HepG2 (cell line): ENCODE results near the gene PPP1R18. TPM values are rescaled to one million over a fixed set of nuclear protein-coding genes. Genes with fewer than 3 reads are reported as not detected.

Source experiments
- ARID5B ChIP-seq: IDR thresholded peaks from 2 replicates; pipeline ENCODE4 v1.4.0; 2020; ENCODE audit warnings: mild to moderate bottlenecking, missing genetic modification reagents
- CAMTA2 ChIP-seq: sonication (generic); formaldehyde crosslinking; IDR thresholded peaks from 2 replicates; pipeline ENCODE4 v1.4.0; 2020; ENCODE audit warnings: mild to moderate bottlenecking, missing genetic modification reagents, borderline replicate concordance
- DMAP1 ChIP-seq: IDR thresholded peaks from 2 replicates; pipeline ENCODE4 v1.6.1; 2016
- DZIP1 ChIP-seq: sonication (generic); formaldehyde crosslinking; IDR thresholded peaks from 2 replicates; pipeline ENCODE4 v1.5.0; 2020; ENCODE audit warnings: mild to moderate bottlenecking, missing genetic modification reagents
- FOXP4 ChIP-seq: sonication (generic); formaldehyde crosslinking; IDR thresholded peaks from 2 replicates; pipeline ENCODE4 v1.4.0; 2020; ENCODE audit warnings: missing genetic modification reagents
- HDAC2 ChIP-seq: sonication (generic); formaldehyde crosslinking; IDR thresholded peaks from 2 replicates; pipeline ENCODE4 v1.4.0; 2020; ENCODE audit warnings: missing genetic modification reagents
- KDM3A ChIP-seq: IDR thresholded peaks from 2 replicates; pipeline ENCODE4 v1.6.1; 2018; ENCODE audit warnings: low read depth, missing compliant biosample characterization
- NFKBIZ ChIP-seq: IDR thresholded peaks from 2 replicates; pipeline ENCODE4 v1.6.1; 2018; ENCODE audit warnings: missing genetic modification reagents, missing compliant biosample characterization
- THAP9 ChIP-seq: sonication (generic); formaldehyde crosslinking; IDR thresholded peaks from 2 replicates; pipeline ENCODE4; 2020; ENCODE audit warnings: missing genetic modification reagents, mild to moderate bottlenecking, borderline replicate concordance
- ZBTB49 ChIP-seq: sonication (generic); formaldehyde crosslinking; IDR thresholded peaks from 2 replicates; pipeline ENCODE4 v1.4.0; 2020; ENCODE audit warnings: missing genetic modification reagents, borderline replicate concordance
- ZFP1 ChIP-seq: IDR thresholded peaks from 2 replicates; pipeline ENCODE4 v1.6.1; 2016
- ZFX ChIP-seq: sonication (generic); formaldehyde crosslinking; IDR thresholded peaks from 2 replicates; pipeline ENCODE4 v1.4.0; 2020; ENCODE audit warnings: mild to moderate bottlenecking, low read depth, missing genetic modification reagents, moderate library complexity
- ZNF460 ChIP-seq: sonication (generic); formaldehyde crosslinking; IDR thresholded peaks from 2 replicates; pipeline ENCODE4 v1.5.1; 2020; ENCODE audit warnings: missing genetic modification reagents, mild to moderate bottlenecking, borderline replicate concordance
- ZNF572 ChIP-seq: sonication (generic); formaldehyde crosslinking; IDR thresholded peaks from 2 replicates; pipeline ENCODE4 v1.5.1; 2020; ENCODE audit warnings: mild to moderate bottlenecking, missing genetic modification reagents
- ZNF644 ChIP-seq: IDR thresholded peaks from 2 replicates; pipeline ENCODE4 v1.6.1; 2016; ENCODE audit warnings: low read depth
- polyA plus RNA-seq, 8 experiments: library from polyadenylated mRNA; depleted of rRNA in 3 of 8; stranded (reverse) in 7 of 8; unstranded in 1 of 8; fragments of >200 nt; fragmentation: Illumina TruSeq in 4 of 8; extraction: Trizol in 4 of 8; gene quantifications; 2 replicates each; pipeline versions ENCODE4 v1.2.1 to v1.2.3, GENCODE V29; 2011 to 2016; ENCODE audit warnings: low read depth in 4 of 8, missing spikeins in 1 of 8, mixed read lengths in 1 of 8; ENCODE audit not compliant: insufficient read depth in 1 of 8
- total RNA-seq, 5 experiments: library from RNA; depleted of rRNA; stranded (reverse); fragments of >200 nt; fragmentation: Illumina TruSeq; extraction: Trizol; gene quantifications; 2 replicates each; pipeline ENCODE4 v1.2.3, GENCODE V29; 2016; ENCODE audit warnings: low read depth in 1 of 5

The PPP1R18 gene
- total and polyA plus RNA-seq, 2 of the 13 experiments (the other 11 are each of a cell fraction or from before 2014, with no cell fraction given): 4.9 to 9.2 TPM

- TF ChIP-seq THAP9 (CRISPR knock-in tag) (0 out of 2 replicates have a peak, but pooled peaks have one; percentile 24), DZIP1 (CRISPR knock-in tag) (no peak), HDAC2 (CRISPR knock-in tag) (peak; percentile 36; the same call in 1 of the 2 replicates), FOXP4 (CRISPR knock-in tag) (no peak), ZFP1 (no peak), ARID5B (CRISPR knock-in tag) (peak; percentile 40), KDM3A (CRISPR knock-in tag) (peak; percentile 82), ZNF572 (CRISPR knock-in tag) (no peak), ZNF460 (CRISPR knock-in tag) (no peak), ZFX (CRISPR knock-in tag) (peak; percentile 59), DMAP1 (CRISPR knock-in tag) (no peak), ZNF644 (CRISPR knock-in tag) (no peak), ZBTB49 (CRISPR knock-in tag) (no peak), NFKBIZ (no peak), CAMTA2 (CRISPR knock-in tag) (no peak)
These were observed 44.4 kb upstream of the PPP1R18 start (continued) for GRCh38 chr6:30730601-30731435.
